ENCODE measurements around the gene TIPIN. TPM values are rescaled to one million over a fixed set of nuclear protein-coding genes. Genes with fewer than 3 reads are reported as not detected.
"Not testable (repeated sequence)": the region's sequence is repeated elsewhere in the genome, so short reads cannot be mapped to it uniquely, and the experiment has no call there.

Gene TIPIN
- total RNA-seq, 2 donors from 2014 or later, result 2.8 to 13.1 TPM

- no peak for DNase-seq (ENCODE audit: low spot score)
- no peaks in the 10 kb centered on the region for H3K27me3 ChIP-seq (replicated peaks; ENCODE audit: insufficient read depth)
- no peak overlapping the region for H3K27ac ChIP-seq
- no peak for ATAC-seq (ENCODE audit: insufficient number of reproducible peaks, low FRiP score, low read depth)
- H3K4me1 ChIP-seq (ENCODE audit: control insufficient read depth in 1 of 2, low read depth in 2 of 2), result no peaks in the 10 kb centered on the region
- H3K4me3 ChIP-seq, result no peak overlapping the region
- H3K36me3 ChIP-seq, result no peaks in the 10 kb centered on the region
- H3K9me3 ChIP-seq, result no peaks in the 10 kb centered on the region
- TF ChIP-seq CTCF (IDR thresholded peaks at IDR 0.05), result no peak
Measured at GRCh38 chr15:66364944-66365528, 8.6 kb upstream of the TIPIN start.

GRCh38 chr15:66362776-66363175 is 6.3 kb upstream of the TIPIN start:
- no peaks in the 10 kb centered on the region for H3K4me1 ChIP-seq (ENCODE audit: control insufficient read depth in 1 of 2, low read depth in 2 of 2)
- no peak for DNase-seq (ENCODE audit: low spot score)
- no peaks in the 10 kb centered on the region for H3K9me3 ChIP-seq
- H3K36me3 ChIP-seq, result no peaks in the 10 kb centered on the region
- H3K27me3 ChIP-seq (replicated peaks; ENCODE audit: insufficient read depth), result no peaks in the 10 kb centered on the region
- H3K4me3 ChIP-seq, result no peak overlapping the region
- no peak for ATAC-seq (ENCODE audit: insufficient number of reproducible peaks, low FRiP score, low read depth)
- H3K27ac ChIP-seq, result no peak overlapping the region
- TF ChIP-seq CTCF (IDR thresholded peaks at IDR 0.05), result no peak

GRCh38 chr15:66361745-66362460 is 5.4 kb upstream of the TIPIN start:
- not testable (repeated sequence) for DNase-seq (ENCODE audit: low spot score)

GRCh38 chr15:66359740-66360139 is 3.3 kb upstream of the TIPIN start:
- no peak for ATAC-seq (ENCODE audit: insufficient number of reproducible peaks, low FRiP score, low read depth)
- H3K27me3 ChIP-seq (replicated peaks; ENCODE audit: insufficient read depth), result no peaks in the 10 kb centered on the region
- H3K27ac ChIP-seq, result no peak overlapping the region
- DNase-seq (ENCODE audit: low spot score), result no peak
- peaks cover 0 to 10% of the 10 kb centered on the region in 2 donors for H3K4me1 ChIP-seq (ENCODE audit: control insufficient read depth in 1 of 2, low read depth in 2 of 2)
- no peaks in the 10 kb centered on the region for H3K36me3 ChIP-seq
- TF ChIP-seq CTCF (IDR thresholded peaks at IDR 0.05), result no peak
- H3K9me3 ChIP-seq, result no peaks in the 10 kb centered on the region
- no peak overlapping the region for H3K4me3 ChIP-seq

More at GRCh38 chr15:66361745-66362460, 5.4 kb upstream of the TIPIN start:
- H3K4me3 ChIP-seq; H3K9me3 ChIP-seq; H3K4me1 ChIP-seq (ENCODE audit: control insufficient read depth in 1 of 2, low read depth in 2 of 2); H3K36me3 ChIP-seq; H3K27me3 ChIP-seq (replicated peaks; ENCODE audit: insufficient read depth); H3K27ac ChIP-seq; ATAC-seq (ENCODE audit: insufficient number of reproducible peaks, low FRiP score, low read depth): not testable (repeated sequence)

- no peak for ATAC-seq (ENCODE audit: insufficient number of reproducible peaks, low FRiP score, low read depth)
- Histone ChIP-seq H3K36me3 (no peaks in the 10 kb centered on the region), H3K4me1 (ENCODE audit: control insufficient read depth in 1 of 2, low read depth in 2 of 2) (peaks cover 0 to 10% of the 10 kb centered on the region in 2 donors), H3K27ac (peak overlapping the region; percentile 65 to 75), H3K9me3 (no peaks in the 10 kb centered on the region), H3K27me3 (replicated peaks; ENCODE audit: insufficient read depth) (no peaks in the 10 kb centered on the region), H3K4me3 (peak overlapping the region; percentile 82)
- TF ChIP-seq CTCF (IDR thresholded peaks at IDR 0.05), result no peak
- no peak for DNase-seq (ENCODE audit: low spot score)
Measured at GRCh38 chr15:66356077-66356358, 467 bp downstream of the TIPIN start.

GRCh38 chr15:66348530-66348929 is 8.0 kb downstream of the TIPIN start:
- not testable (repeated sequence) for H3K9me3 ChIP-seq; H3K4me3 ChIP-seq; ATAC-seq (ENCODE audit: insufficient number of reproducible peaks, low FRiP score, low read depth); DNase-seq (ENCODE audit: low spot score); H3K4me1 ChIP-seq (ENCODE audit: control insufficient read depth in 1 of 2, low read depth in 2 of 2); H3K27ac ChIP-seq; H3K36me3 ChIP-seq; H3K27me3 ChIP-seq (replicated peaks; ENCODE audit: insufficient read depth)

Measured in thoracic aorta (tissue), 2 donors.